ENCODE measurements around the gene ARFGAP2.
A peak's percentile ranks its signal among the peaks of the same experiment; 100 is the strongest.
"Not testable (repeated sequence)": the region's sequence is repeated elsewhere in the genome, so short reads cannot be mapped to it uniquely, and the experiment has no call there.

Gene ARFGAP2

GRCh38 chr11:47176328-47177228 is at the start of gene ARFGAP2:
Gene ARFGAP2 (minus strand): TSS chr11:47176879. CDS start chr11:47176853, 26 bp downstream.
- DNase-seq: peak; percentile 97

- DNase-seq: peak; percentile 12
Measured at GRCh38 chr11:47225552-47226400, 49.1 kb upstream of the ARFGAP2 start.

- no peak for DNase-seq
Measured at GRCh38 chr11:47222696-47223095, 46.0 kb upstream of the ARFGAP2 start.

GRCh38 chr11:47220401-47220821 is 43.7 kb upstream of the ARFGAP2 start:
- no peak for DNase-seq

- peak; percentile 47 for DNase-seq
Measured at GRCh38 chr11:47216121-47216798, 39.6 kb upstream of the ARFGAP2 start.

- no peak for DNase-seq
Measured at GRCh38 chr11:47215366-47215910, 38.8 kb upstream of the ARFGAP2 start.

GRCh38 chr11:47213950-47214565 is 37.4 kb upstream of the ARFGAP2 start:
- DNase-seq: peak; percentile 88

GRCh38 chr11:47212938-47213337 is 36.3 kb upstream of the ARFGAP2 start:
- DNase-seq: no peak

GRCh38 chr11:47208628-47209027 is 31.9 kb upstream of the ARFGAP2 start:
- no peak for DNase-seq

- DNase-seq: not testable (repeated sequence)
Measured at GRCh38 chr11:47208008-47208552, 31.4 kb upstream of the ARFGAP2 start.

GRCh38 chr11:47207459-47207858 is 30.8 kb upstream of the ARFGAP2 start:
- no peak for DNase-seq

GRCh38 chr11:47206577-47206976 is 29.9 kb upstream of the ARFGAP2 start:
- DNase-seq: not testable (repeated sequence)

GRCh38 chr11:47204637-47204989 is 27.9 kb upstream of the ARFGAP2 start:
- DNase-seq: no peak

- no peak for DNase-seq
Measured at GRCh38 chr11:47202576-47202975, 25.9 kb upstream of the ARFGAP2 start.

- no peak for DNase-seq
Measured at GRCh38 chr11:47201015-47201414, 24.3 kb upstream of the ARFGAP2 start.

GRCh38 chr11:47198161-47198560 is 21.5 kb upstream of the ARFGAP2 start:
- not testable (repeated sequence) for DNase-seq

- DNase-seq: no peak
Measured at GRCh38 chr11:47192111-47192510, 15.4 kb upstream of the ARFGAP2 start.

GRCh38 chr11:47191137-47191536 is 14.5 kb upstream of the ARFGAP2 start:
- not testable (repeated sequence) for DNase-seq

- no peak for DNase-seq
Measured at GRCh38 chr11:47189100-47189834, 12.6 kb upstream of the ARFGAP2 start.

- no peak for DNase-seq
Measured at GRCh38 chr11:47188259-47188658, 11.6 kb upstream of the ARFGAP2 start.

GRCh38 chr11:47187723-47188122 is 11.0 kb upstream of the ARFGAP2 start:
- DNase-seq: no peak

All from CD4-positive, alpha-beta T cell treated with Interleukin-21 for 1 hour (primary cell).